Measurements from ENCODE around the gene TMEM51.

TMEM51 gene

GRCh38 chr1:15246960-15247614 lies 93.5 kb downstream of the TMEM51 start, which contains the start of gene FHAD1:
Gene FHAD1 (plus strand): TSS chr1:15247223. CDS start chr1:15251785, 4,562 bp downstream.
- no peak for DNase-seq (ENCODE audit: low read depth)

- no peak for DNase-seq (ENCODE audit: low read depth)
These were observed 94.7 kb downstream of the TMEM51 start for GRCh38 chr1:15248216-15248615.

- no peak for DNase-seq (ENCODE audit: low read depth)
These were observed 95.5 kb downstream of the TMEM51 start for GRCh38 chr1:15249081-15249480.

GRCh38 chr1:15251857-15252835 lies 98.6 kb downstream of the TMEM51 start:
- DNase-seq (ENCODE audit: low read depth), result no peak

- DNase-seq (ENCODE audit: low read depth), result no peak
These were observed 101.0 kb downstream of the TMEM51 start for GRCh38 chr1:15254559-15254958.

GRCh38 chr1:15255582-15256149 lies 102.1 kb downstream of the TMEM51 start:
- no peak for DNase-seq (ENCODE audit: low read depth)

- DNase-seq (ENCODE audit: low read depth), result no peak
These were observed 103.0 kb downstream of the TMEM51 start for GRCh38 chr1:15256584-15256983.

- DNase-seq (ENCODE audit: low read depth), result no peak
These were observed 103.8 kb downstream of the TMEM51 start for GRCh38 chr1:15257309-15257708.

- no peak for DNase-seq (ENCODE audit: low read depth)
These were observed 105.5 kb downstream of the TMEM51 start for GRCh38 chr1:15258833-15259621.

GRCh38 chr1:15259622-15260007 lies 106.1 kb downstream of the TMEM51 start:
- DNase-seq (ENCODE audit: low read depth), result no peak

- no peak for DNase-seq (ENCODE audit: low read depth)
These were observed 107.0 kb downstream of the TMEM51 start for GRCh38 chr1:15260418-15261154.

GRCh38 chr1:15261155-15262002 lies 107.8 kb downstream of the TMEM51 start:
- no peak for DNase-seq (ENCODE audit: low read depth)

- DNase-seq (ENCODE audit: low read depth), result no peak
These were observed 108.4 kb downstream of the TMEM51 start for GRCh38 chr1:15262003-15262377.

- no peak for DNase-seq (ENCODE audit: low read depth)
These were observed 109.2 kb downstream of the TMEM51 start for GRCh38 chr1:15262706-15263105.

GRCh38 chr1:15264769-15265168 lies 111.2 kb downstream of the TMEM51 start:
- no peak for DNase-seq (ENCODE audit: low read depth)

Measured in GM04503 (cell line).